GM20000 (cell line): ENCODE measurements around the gene CDK5RAP2.

Experiments
- DNase-seq: peaks from one replicate; pipeline ENCODE4 v3.0.0; 2012; ENCODE audit warnings: low spot score
- TF ChIP-seq, protein P1 (sequence below): IDR thresholded peaks from 2 replicates; pipeline ENCODE4 v1.5.1; 2012; ENCODE audit warnings: mild to moderate bottlenecking, control low read depth; ENCODE audit errors: extremely low read depth, missing control alignments

The CDK5RAP2 gene

GRCh38 chr9:120361551-120361950 lies 218.4 kb downstream of the CDK5RAP2 start:
- no peak for DNase-seq
- TF ChIP-seq, protein P1, sequence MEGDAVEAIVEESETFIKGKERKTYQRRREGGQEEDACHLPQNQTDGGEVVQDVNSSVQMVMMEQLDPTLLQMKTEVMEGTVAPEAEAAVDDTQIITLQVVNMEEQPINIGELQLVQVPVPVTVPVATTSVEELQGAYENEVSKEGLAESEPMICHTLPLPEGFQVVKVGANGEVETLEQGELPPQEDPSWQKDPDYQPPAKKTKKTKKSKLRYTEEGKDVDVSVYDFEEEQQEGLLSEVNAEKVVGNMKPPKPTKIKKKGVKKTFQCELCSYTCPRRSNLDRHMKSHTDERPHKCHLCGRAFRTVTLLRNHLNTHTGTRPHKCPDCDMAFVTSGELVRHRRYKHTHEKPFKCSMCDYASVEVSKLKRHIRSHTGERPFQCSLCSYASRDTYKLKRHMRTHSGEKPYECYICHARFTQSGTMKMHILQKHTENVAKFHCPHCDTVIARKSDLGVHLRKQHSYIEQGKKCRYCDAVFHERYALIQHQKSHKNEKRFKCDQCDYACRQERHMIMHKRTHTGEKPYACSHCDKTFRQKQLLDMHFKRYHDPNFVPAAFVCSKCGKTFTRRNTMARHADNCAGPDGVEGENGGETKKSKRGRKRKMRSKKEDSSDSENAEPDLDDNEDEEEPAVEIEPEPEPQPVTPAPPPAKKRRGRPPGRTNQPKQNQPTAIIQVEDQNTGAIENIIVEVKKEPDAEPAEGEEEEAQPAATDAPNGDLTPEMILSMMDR = no peak

DNA sequence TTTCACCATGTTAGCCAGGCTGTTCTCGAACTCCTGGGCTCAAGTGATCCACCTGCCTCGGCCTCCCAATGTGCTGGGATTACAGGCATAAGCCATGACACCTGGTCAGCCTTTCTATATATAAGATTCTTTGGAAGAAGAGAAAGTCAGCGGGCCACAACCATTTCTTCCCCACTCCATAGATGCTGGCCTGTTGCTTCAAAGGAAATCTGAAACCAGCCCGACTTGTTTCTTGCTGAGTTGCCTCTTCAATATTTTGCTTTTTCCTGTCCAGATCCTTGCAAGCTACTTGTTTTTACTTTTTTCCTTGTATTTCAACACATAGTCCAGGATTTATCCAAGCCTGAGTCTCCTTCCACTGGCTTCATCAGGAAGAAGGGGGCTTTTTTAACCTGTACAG lies 219.5 kb downstream of the CDK5RAP2 start:
- TF ChIP-seq, protein P1 = no peak
- no peak for DNase-seq

GRCh38 chr9:120360046-120360445 lies 219.9 kb downstream of the CDK5RAP2 start:
- no peak for DNase-seq
- TF ChIP-seq, protein P1 = no peak

DNA sequence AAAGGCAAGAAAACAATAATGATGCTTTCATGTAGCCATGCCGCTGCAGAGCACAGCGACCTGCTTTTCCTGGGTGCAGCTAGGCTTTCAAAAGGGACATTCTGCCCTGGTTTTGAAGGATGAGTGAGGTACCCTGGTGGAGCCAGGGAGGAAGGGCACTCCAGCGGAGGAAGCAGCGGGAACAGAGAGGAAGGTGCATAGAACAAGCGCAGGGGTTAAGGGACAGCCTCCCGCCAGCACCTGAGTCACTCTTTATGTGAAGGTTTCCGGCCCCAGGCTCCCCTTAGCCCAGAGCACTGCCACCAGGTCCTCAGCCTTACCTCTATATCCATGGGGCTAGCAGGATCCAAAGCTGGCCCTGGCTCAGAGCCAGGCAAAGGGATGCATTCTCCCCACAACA lies 221.1 kb downstream of the CDK5RAP2 start:
- TF ChIP-seq, protein P1 = no peak
- DNase-seq = no peak

- TF ChIP-seq, protein P1 = no peak
- no peak for DNase-seq
Observed at GRCh38 chr9:120353506-120353905, 226.5 kb downstream of the CDK5RAP2 start.

GRCh38 chr9:120351106-120351505 lies 228.9 kb downstream of the CDK5RAP2 start:
- DNase-seq = no peak
- TF ChIP-seq, protein P1 = no peak

DNA sequence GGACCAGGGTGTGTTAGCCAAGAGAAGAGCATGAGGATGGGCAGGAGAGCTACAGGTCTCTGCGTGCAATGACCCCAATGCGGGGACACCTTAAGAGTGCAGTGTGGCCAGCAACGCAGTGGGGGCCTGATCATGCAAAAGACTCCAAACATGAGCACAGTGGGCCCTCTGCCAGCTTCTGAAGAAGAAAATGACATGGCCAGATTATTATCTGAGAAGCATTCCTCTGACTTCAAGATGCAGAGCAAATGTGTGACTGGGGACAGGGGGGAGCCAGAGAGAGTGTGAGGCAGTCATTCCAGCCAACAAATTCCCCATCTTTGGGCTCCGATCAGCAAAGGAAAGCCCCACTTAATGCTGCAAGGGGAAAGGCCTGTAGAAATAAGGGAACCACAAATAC lies 229.4 kb downstream of the CDK5RAP2 start:
- DNase-seq = no peak
- TF ChIP-seq, protein P1 = no peak

DNA sequence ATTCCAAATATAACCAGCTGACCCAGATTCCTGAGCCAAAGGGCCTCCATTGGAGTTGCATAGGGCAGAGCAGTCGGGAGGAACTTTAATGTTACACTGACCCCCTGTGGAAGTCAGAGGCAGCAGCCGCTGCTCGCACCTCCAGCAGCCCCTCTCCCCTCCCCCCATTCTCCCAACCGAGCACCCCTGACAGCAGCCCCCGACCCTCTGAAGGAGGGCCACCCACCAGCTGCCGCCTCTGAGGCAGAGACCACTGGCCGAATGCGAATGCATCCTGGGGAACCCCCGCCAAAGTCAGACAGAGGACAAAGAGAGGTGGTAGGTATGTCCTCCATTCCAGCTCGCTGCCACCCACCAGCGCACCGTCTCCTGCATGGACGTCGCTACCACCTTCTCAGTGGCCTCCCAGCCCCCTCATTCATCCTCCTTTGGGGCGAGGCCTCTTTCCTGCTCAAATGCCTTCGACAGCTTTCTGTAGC lies 231.0 kb downstream of the CDK5RAP2 start:
- TF ChIP-seq, protein P1 = peak; percentile 28
- peak; percentile 55 for DNase-seq
